Loucy (cell line): ENCODE measurements around the gene CACNB2.

Experiments used
- H2AFZ ChIP-seq: fragments of 200-600 bp; sonication (generic); 2 replicates; pipeline ENCODE4 v1.6.0; 2016; ENCODE audit warnings: antibody characterized with exemption, mild to moderate bottlenecking, low read length, moderate library complexity
- H3F3A ChIP-seq: fragments of 200-600 bp; 2 replicates; pipeline ENCODE4 v1.6.0; 2016; ENCODE audit warnings: antibody characterized with exemption, low read depth, mild to moderate bottlenecking
- H3K27me3 ChIP-seq: fragments of 200-600 bp; sonication (generic); 2 replicates; pipeline ENCODE4 v1.6.1; 2014; ENCODE audit warnings: low read length, mild to moderate bottlenecking; ENCODE audit not compliant: insufficient read depth, poor library complexity, severe bottlenecking
- H3K36me3 ChIP-seq: fragments of 200-600 bp; sonication (generic); 2 replicates; pipeline ENCODE4 v1.6.1; 2016; ENCODE audit warnings: low read length; ENCODE audit not compliant: insufficient read depth
- H3K4me1 ChIP-seq: fragments of 200-600 bp; sonication (generic); 2 replicates; pipeline ENCODE4 v1.5.1; 2014; ENCODE audit warnings: low read length, mild to moderate bottlenecking; ENCODE audit not compliant: insufficient read depth, poor library complexity, severe bottlenecking
- H3K4me2 ChIP-seq: fragments of 200-600 bp; sonication (generic); 2 replicates; pipeline ENCODE4 v1.6.0; 2014; ENCODE audit warnings: antibody characterized with exemption, low read length, low read depth, mild to moderate bottlenecking; ENCODE audit not compliant: poor library complexity, severe bottlenecking
- H3K4me3 ChIP-seq: fragments of 200-600 bp; sonication (generic); 2 replicates; pipeline ENCODE4 v1.5.1; 2014; ENCODE audit warnings: low read length, mild to moderate bottlenecking, mixed read lengths; ENCODE audit not compliant: poor library complexity, severe bottlenecking
- H3K79me2 ChIP-seq: fragments of 200-600 bp; sonication (generic); 2 replicates; pipeline ENCODE4 v1.6.1; 2014; ENCODE audit warnings: low read length; ENCODE audit not compliant: insufficient read depth
- H3K9ac ChIP-seq: fragments of 200-600 bp; sonication (generic); 2 replicates; pipeline ENCODE4 v1.6.0; 2014; ENCODE audit warnings: mild to moderate bottlenecking, low read depth, low read length, moderate library complexity; ENCODE audit not compliant: poor library complexity, severe bottlenecking
- H3K9me2 ChIP-seq: fragments of 200-600 bp; sonication (generic); replicated peaks from 2 replicates; pipeline ENCODE4 v1.6.1; 2016; ENCODE audit warnings: low read depth, low read length, mixed read lengths
- H3K9me3 ChIP-seq: fragments of 200-600 bp; sonication (generic); 2 replicates; pipeline ENCODE4 v1.6.1; 2014; ENCODE audit warnings: mild to moderate bottlenecking, antibody characterized with exemption, low read length, low read depth; ENCODE audit not compliant: insufficient read depth
- H4K20me1 ChIP-seq: fragments of 200-600 bp; sonication (generic); 2 replicates; pipeline ENCODE4 v1.6.0; 2014; ENCODE audit warnings: antibody characterized with exemption, low read length, mild to moderate bottlenecking; ENCODE audit not compliant: insufficient read depth, poor library complexity, severe bottlenecking
- EZH2phosphoT487 ChIP-seq: fragments of 200-600 bp; IDR thresholded peaks from 2 replicates; pipeline ENCODE4 v1.6.1; 2018; ENCODE audit warnings: antibody characterized with exemption, mild to moderate bottlenecking, moderate library complexity, borderline replicate concordance
- TF ChIP-seq, protein P1 (sequence below): fragments of 200-600 bp; sonication (generic); conservative IDR thresholded peaks from 2 replicates; pipeline ENCODE4 v1.5.1; 2014; ENCODE audit warnings: mild to moderate bottlenecking, antibody characterized with exemption, low read length

CACNB2 gene

DNA sequence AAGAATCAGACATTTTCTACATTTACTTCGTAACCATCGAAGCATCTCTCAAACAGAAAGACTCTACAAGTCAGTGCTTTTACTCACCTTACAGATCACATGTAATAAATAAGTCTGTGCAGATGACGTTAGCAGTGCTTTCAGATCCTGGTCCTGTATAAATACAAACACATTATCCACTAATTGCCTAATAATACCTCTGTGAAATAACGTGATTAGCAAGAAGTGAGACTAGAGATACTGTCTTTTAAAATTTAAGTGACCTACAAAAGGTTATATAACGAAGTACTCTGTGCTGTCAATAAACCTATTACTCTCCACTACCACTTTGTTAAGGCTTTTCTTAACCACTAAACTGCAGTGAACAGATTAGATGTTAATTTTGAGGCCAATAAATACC is 264.3 kb downstream of the CACNB2 start:
- no peaks in the 10 kb centered on the region for H3K27me3 ChIP-seq
- no peak overlapping the region for H3K4me2 ChIP-seq
- H3F3A ChIP-seq, result no peaks in the 10 kb centered on the region
- H3K9me3 ChIP-seq, result no peaks in the 10 kb centered on the region
- TF ChIP-seq EZH2phosphoT487, result no peak
- TF ChIP-seq, protein P1, sequence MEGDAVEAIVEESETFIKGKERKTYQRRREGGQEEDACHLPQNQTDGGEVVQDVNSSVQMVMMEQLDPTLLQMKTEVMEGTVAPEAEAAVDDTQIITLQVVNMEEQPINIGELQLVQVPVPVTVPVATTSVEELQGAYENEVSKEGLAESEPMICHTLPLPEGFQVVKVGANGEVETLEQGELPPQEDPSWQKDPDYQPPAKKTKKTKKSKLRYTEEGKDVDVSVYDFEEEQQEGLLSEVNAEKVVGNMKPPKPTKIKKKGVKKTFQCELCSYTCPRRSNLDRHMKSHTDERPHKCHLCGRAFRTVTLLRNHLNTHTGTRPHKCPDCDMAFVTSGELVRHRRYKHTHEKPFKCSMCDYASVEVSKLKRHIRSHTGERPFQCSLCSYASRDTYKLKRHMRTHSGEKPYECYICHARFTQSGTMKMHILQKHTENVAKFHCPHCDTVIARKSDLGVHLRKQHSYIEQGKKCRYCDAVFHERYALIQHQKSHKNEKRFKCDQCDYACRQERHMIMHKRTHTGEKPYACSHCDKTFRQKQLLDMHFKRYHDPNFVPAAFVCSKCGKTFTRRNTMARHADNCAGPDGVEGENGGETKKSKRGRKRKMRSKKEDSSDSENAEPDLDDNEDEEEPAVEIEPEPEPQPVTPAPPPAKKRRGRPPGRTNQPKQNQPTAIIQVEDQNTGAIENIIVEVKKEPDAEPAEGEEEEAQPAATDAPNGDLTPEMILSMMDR, result no peak
- H3K9me2 ChIP-seq, result no peaks in the 10 kb centered on the region
- H3K79me2 ChIP-seq, result no peaks in the 10 kb centered on the region
- no peaks in the 10 kb centered on the region for H3K36me3 ChIP-seq
- no peak overlapping the region for H2AFZ ChIP-seq
- no peak overlapping the region for H3K4me3 ChIP-seq
- H3K9ac ChIP-seq, result no peak overlapping the region
- H4K20me1 ChIP-seq, result no peaks in the 10 kb centered on the region
- H3K4me1 ChIP-seq, result no peaks in the 10 kb centered on the region

DNA sequence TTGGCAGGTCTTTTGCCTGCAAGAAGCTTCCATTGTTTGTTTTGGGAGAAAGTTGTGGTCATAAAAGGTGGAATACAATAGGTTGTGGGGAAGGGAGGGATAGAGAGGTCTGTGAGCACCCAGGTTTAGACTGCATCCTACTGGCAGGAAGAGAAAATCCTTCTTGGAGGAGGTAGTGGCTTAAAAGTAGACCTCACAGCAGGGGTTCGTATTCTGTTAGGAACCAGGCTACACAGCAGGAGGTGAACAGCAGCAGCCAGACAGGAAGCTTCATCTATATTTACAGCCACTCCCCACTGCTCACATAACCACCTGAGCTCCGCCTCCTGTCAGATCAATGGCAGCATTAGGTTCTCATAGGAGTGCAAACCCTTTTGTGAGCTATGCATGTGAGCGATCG is 265.9 kb downstream of the CACNB2 start:
- no peaks in the 10 kb centered on the region for H3K4me1 ChIP-seq
- no peak overlapping the region for H3K9ac ChIP-seq
- no peaks in the 10 kb centered on the region for H4K20me1 ChIP-seq
- no peaks in the 10 kb centered on the region for H3K9me2 ChIP-seq
- H3K4me3 ChIP-seq, result no peak overlapping the region
- no peaks in the 10 kb centered on the region for H3K36me3 ChIP-seq
- H3K79me2 ChIP-seq, result no peaks in the 10 kb centered on the region
- H3K4me2 ChIP-seq, result no peak overlapping the region
- no peak for TF ChIP-seq EZH2phosphoT487
- TF ChIP-seq, protein P1, result no peak
- no peaks in the 10 kb centered on the region for H3K27me3 ChIP-seq
- no peaks in the 10 kb centered on the region for H3K9me3 ChIP-seq
- no peaks in the 10 kb centered on the region for H3F3A ChIP-seq
- no peak overlapping the region for H2AFZ ChIP-seq

DNA sequence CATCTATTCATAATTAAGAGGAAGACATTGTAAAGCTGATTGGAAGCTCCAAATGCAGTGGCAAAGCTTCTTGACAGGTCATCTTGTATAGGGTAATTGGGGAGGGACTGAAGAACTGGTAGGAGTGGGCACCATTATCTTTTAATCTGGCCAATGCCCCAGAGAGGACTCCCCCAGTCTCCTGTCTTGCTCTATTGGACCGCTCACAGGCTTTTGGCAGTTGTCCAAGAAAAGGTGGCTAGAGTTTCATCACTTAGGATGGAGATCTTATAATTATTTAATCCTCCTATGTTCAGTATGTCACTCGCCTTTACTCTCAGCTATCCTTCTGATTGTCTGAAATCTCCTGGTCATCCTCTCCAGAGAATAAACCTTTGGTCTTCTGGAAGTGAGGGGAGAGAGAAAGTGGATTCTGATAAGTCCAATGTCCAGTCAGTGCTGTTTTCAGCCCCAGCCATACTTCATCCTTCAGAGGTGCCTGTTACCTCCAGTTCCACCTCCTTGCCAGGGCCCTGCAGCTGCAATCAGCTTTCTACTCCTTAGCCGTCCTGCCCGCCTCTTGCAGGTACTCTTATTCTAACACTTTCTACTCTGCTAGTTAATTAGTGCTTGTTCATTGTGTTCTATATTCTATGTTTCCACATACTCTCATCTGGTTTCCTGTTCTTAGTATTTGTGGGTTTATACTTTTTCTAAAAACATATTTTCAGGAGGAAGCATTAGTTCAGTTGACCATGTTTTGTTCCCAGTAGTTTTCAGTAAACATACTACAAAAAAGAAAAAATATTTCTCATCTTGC is 269.6 kb downstream of the CACNB2 start:
- H3K4me1 ChIP-seq, result no peaks in the 10 kb centered on the region
- H3K9me3 ChIP-seq, result no peaks in the 10 kb centered on the region
- H3K36me3 ChIP-seq, result no peaks in the 10 kb centered on the region
- H3K4me3 ChIP-seq, result no peak overlapping the region
- no peaks in the 10 kb centered on the region for H3K9me2 ChIP-seq
- no peaks in the 10 kb centered on the region for H3K27me3 ChIP-seq
- no peaks in the 10 kb centered on the region for H4K20me1 ChIP-seq
- H3F3A ChIP-seq, result no peaks in the 10 kb centered on the region
- no peak overlapping the region for H2AFZ ChIP-seq
- H3K4me2 ChIP-seq, result no peak overlapping the region
- no peak overlapping the region for H3K9ac ChIP-seq
- no peaks in the 10 kb centered on the region for H3K79me2 ChIP-seq
- TF ChIP-seq, protein P1, result no peak
- no peak for TF ChIP-seq EZH2phosphoT487
